GM21825 (cell line): ENCODE results near the gene CALN1.
"Not testable (repeated sequence)": the region's sequence is repeated elsewhere in the genome, so short reads cannot be mapped to it uniquely, and the experiment has no call there.

Source experiments
- ATAC-seq: cut with Tn5 transposase; IDR thresholded peaks from one replicate; pipeline ENCODE4 v1.9.1; 2021; ENCODE audit warnings: mild to moderate bottlenecking, moderate library complexity; ENCODE audit not compliant: unreplicated experiment

The CALN1 gene

GRCh38 chr7:72106405-72106804 lies 305.7 kb downstream of the CALN1 start:
- no peak for ATAC-seq

DNA sequence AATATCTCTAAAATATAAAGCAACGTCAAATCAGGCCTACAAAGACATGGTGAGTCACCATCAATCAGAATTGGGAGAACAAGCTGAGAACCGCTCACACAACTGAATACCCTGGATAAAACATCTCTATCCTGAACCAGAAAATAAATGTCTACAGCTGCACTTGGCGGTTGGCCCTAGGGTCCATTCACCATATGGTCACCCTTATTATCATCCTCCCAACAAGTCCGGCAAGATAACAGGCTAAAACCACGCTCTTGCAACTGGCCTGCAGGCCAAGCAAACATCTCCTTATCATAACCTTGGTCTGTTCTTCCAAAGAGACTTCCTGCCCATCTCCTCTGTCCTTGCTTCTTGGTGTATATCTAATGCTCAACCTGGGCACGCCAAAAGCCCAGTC lies 310.7 kb downstream of the CALN1 start:
- no peak for ATAC-seq

GRCh38 chr7:72099784-72100183 lies 312.4 kb downstream of the CALN1 start:
- no peak for ATAC-seq

GRCh38 chr7:72098807-72099580 lies 313.1 kb downstream of the CALN1 start:
- ATAC-seq, result no peak

DNA sequence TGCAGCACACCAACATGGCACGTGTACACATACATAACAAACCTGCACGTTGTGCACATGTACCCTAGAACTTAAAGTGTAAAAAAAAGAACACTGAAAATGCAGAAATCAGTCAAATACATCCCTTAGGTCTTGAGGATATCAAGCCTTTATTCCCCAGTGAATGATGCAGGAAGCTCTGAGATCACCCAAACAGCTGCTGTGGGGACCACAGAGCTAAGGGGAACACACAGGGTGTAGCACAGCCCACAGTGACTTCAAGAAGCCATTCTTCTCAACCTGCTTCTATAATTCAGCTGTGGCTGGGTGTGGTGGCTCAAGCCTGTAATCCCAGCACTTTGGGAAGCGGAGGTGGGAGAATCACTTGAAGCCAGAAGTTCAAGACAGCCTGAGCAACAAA lies 314.9 kb downstream of the CALN1 start:
- ATAC-seq, result no peak

GRCh38 chr7:72092769-72093168 lies 319.4 kb downstream of the CALN1 start:
- no peak for ATAC-seq

GRCh38 chr7:72087926-72088325 lies 324.2 kb downstream of the CALN1 start:
- ATAC-seq, result no peak

GRCh38 chr7:72080865-72081510 lies 331.1 kb downstream of the CALN1 start:
- no peak for ATAC-seq

DNA sequence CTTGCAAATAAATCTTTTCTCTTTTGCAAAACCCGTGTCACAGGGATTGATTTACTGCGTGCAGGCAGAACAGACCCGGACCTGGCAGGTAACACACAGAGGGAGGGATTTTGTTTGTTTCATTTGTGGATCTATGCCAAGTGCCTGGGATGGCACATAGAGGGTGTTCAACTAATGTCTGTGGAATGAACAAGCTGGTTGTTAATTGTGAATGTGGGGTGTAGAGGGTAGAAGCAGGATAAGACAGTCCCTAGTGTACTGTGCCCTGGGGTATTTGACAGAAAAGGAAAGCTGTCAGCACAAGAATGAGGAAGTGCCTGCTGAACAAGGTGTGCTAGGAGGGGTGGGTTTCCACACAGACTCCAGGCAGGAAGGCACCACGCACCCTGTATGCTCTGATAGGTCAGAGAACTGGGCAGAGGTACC lies 331.8 kb downstream of the CALN1 start:
- no peak for ATAC-seq

DNA sequence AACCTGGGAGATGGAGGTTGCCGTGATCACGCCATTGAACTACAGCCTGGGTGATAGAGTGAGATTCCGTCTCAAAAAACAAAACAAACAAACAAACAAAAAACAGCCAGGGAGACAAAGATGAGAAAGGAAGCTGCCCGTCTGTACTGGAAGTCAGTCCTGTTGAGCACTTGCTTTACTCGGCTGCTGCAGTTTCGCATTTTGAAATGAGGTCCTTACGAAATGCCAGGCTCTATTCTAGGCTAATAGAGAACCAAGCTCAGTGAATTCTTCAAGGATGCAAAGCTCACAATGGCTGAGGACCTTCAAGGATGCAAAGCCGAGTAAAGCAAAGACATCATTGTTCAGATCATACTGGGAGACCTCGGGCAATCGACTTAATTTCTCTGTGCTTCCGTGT lies 333.3 kb downstream of the CALN1 start:
- no peak for ATAC-seq

DNA sequence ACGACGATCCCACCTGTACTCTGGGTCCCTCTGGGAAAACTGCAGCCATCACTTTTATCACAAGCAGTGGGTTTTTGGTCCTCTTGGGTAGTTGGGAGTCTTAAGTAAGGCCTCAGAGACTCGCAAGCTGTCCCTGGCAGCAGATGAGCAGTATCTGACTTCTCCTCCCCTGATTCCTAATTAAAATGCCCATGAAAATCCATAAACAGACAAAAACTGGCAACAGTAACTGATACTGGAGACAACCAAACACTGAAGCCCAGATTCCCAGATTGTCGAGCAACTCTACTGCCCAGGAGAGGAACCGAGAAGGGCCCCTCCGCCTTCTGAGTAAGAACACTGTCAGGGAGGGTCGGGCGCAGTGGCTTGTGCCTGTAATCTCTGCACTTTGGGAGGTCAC lies 333.8 kb downstream of the CALN1 start:
- ATAC-seq, result no peak

DNA sequence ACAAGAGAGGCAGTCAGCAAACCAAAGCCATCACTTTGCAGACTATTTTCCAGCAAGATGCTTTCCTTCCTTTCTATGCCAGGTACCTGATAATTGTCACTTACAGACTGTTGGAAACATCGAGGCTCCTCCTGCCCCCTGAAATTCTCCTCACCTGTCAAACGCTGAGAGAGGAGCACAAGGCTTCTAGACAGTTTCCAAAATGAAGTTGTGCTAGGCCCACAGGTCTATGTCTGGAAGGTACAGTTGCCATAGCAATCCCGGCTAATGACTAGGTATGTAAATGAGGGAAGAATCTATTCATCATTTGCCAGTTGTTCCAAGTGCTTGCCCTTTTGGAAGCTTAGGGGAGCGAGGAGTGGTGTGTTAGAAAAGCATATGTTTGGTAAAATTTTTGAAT lies 334.4 kb downstream of the CALN1 start:
- no peak for ATAC-seq

GRCh38 chr7:72072901-72073300 lies 339.2 kb downstream of the CALN1 start:
- ATAC-seq, result no peak

- ATAC-seq, result no peak
These were observed 342.9 kb downstream of the CALN1 start for GRCh38 chr7:72069263-72069662.

DNA sequence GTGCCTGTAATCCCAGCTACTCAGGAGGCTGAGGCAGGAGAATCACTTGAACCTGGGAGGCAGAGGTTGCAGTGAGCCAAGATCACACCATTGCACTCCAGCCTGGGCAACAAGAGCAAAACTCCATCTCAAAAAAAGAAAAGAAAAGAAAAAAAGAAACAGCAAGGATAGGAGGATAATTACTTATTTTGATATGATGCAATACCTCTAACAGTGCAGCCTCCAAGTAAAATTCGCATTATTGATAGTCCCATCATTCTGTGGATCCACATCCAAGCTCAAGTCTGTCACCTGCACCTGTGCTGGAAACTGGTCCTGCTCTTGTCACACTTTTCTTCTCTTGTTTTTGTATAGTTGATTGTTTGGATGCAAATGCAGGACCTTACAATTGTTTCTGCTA lies 346.4 kb downstream of the CALN1 start:
- ATAC-seq, result not testable (repeated sequence)

GRCh38 chr7:72064916-72065315 lies 347.2 kb downstream of the CALN1 start:
- ATAC-seq, result no peak

DNA sequence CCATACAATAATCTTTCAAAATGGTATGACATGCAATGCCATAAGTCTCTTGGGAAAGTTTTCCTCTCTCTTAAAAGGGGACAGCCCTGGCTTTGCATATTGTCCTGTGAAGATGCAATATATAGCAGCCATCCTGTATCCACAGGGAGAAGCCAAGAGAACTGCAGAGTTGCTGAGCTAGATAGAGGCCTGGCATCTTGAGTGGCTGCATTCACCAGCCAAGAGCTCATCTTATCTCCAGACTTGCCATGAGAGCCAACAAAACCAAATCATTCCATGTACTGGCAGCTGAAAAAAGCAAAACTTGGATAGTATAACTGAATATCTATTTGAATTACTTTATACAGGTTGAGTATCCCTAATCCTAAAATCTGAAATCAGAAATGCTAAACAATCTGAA lies 348.8 kb downstream of the CALN1 start:
- no peak for ATAC-seq

- ATAC-seq, result no peak
These were observed 349.5 kb downstream of the CALN1 start for GRCh38 chr7:72062666-72063065.

DNA sequence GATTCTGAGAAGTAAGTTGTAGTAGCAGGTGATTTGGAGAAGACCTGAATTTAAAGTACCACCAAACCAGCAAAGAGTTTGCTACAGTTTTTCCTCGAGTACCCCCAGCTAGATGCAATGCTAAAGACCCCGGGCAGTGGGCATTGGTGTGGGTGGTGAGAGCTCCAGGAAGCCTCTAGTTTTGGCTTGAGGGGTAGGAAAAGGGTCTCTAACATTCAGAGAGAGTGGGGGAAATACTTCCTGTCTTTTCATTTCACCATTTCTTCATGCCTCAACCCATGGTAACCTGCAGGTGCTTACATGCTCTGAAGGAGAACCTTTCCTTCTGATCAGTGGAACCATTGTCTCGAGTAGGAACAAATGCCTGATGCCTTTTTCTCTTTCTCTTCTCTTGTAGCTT lies 352.2 kb downstream of the CALN1 start:
- ATAC-seq, result no peak

GRCh38 chr7:72058579-72058978 lies 353.6 kb downstream of the CALN1 start:
- no peak for ATAC-seq

DNA sequence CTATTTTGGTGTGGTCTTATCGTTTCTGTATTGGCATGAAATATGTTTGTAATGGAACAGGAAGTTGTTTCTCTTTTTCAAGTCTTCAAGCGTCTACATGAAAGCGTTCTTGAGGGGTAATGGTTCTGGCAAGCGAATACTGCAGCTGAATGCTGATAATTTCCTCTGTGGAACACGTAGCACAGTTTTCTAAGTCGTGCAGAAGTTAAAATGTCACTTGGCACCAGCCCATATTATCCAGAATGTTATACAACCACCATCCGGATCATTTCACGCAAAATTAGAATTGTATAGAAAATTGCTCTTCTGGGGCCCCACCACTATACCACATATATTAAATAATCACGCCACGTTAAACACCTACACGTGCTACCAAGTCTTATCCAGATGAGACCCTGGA lies 354.3 kb downstream of the CALN1 start:
- ATAC-seq, result no peak

DNA sequence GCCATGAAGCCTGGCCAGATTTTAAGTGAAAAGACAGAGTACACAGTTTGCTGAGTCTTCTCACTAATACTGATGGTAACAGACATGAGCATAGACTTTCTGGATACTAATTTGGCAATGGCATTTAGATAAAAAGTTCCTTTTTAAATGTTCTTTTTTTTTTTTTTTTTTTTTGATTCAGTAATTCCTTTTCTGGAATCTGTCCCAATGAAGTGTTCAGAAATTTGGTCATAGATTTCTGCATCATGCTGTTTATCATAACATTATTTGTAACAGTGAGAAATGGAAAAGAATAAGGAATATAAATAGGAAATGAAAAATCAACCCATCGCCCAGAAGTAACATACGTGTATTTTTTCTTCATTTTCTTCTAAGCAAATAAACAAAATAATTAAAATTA lies 354.9 kb downstream of the CALN1 start:
- no peak for ATAC-seq

DNA sequence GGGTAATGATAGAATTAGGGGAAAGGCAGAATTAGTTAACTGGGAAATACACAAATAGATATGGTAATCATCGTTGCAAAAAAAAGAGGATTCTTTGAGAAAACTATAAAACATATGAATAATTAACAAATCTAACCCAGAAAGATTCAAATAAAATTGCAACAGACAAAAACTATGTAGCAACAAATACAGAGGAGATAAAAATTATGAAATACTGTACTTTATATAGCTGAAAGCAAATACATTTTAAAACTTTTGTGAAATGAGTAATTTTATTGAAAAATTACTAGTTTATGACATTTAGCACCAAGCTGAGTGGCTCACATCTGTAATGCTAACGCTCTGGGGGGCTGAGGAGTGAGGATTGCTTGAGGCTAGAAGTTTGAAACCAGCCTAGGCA lies 356.7 kb downstream of the CALN1 start:
- ATAC-seq, result no peak
